OCI-LY7 (cell line): ENCODE data around the gene TPBGL. TPM values are rescaled to one million over a fixed set of nuclear protein-coding genes. Genes with fewer than 3 reads are reported as not detected.
A peak's percentile ranks its signal among the peaks of the same experiment; 100 is the strongest.

Source experiments
- BruUV-seq: library from RNA; stranded (reverse); fragments of 400-500 nt; replicated peaks from 2 replicates; lab custom pipeline; 2021; lab: Mats Ljungman, UMichigan
- CTCF ChIA-PET: fragments of 300-600 bp; sonication (Branson Sonifier 250); formaldehyde crosslinking; loops from one replicate; lab custom pipeline; 2022; ENCODE audit warnings: antibody characterized with exemption; ENCODE audit not compliant: unreplicated experiment; lab: Charles Lee
- POLR2A ChIA-PET: fragments of 300-600 bp; sonication (Branson Sonifier 250); formaldehyde crosslinking; loops from one replicate; lab custom pipeline; 2022; ENCODE audit warnings: antibody characterized with exemption; lab: Charles Lee
- DNase-seq: peaks from one replicate; pipeline ENCODE4 v3.0.0-alpha.2; 2015; ENCODE audit warnings: low spot score
- H2AFZ ChIP-seq: fragments of 200-600 bp; sonication (generic), shearing (Covaris generic); 2 replicates; pipeline ENCODE4 v1.6.1; 2014; ENCODE audit warnings: mild to moderate bottlenecking, antibody characterized with exemption, low read length, moderate library complexity
- H3K27ac ChIP-seq: fragments of 200-600 bp; sonication (generic); 2 replicates; pipeline ENCODE4 v1.5.1; 2014; ENCODE audit warnings: mixed run types, low read depth, mild to moderate bottlenecking, moderate library complexity, low read length, inconsistent platforms; ENCODE audit not compliant: poor library complexity, severe bottlenecking
- H3K36me3 ChIP-seq: fragments of 200-600 bp; sonication (generic); 2 replicates; pipeline ENCODE4 v1.6.1; 2014; ENCODE audit warnings: mild to moderate bottlenecking, antibody characterized with exemption, low read length, moderate library complexity, mixed read lengths; ENCODE audit not compliant: insufficient read depth
- H3K4me1 ChIP-seq: fragments of 200-600 bp; sonication (generic); 2 replicates; pipeline ENCODE4 v1.5.1; 2014; ENCODE audit warnings: mild to moderate bottlenecking, low read length; ENCODE audit not compliant: insufficient read depth, poor library complexity, severe bottlenecking
- H3K4me2 ChIP-seq: fragments of 200-600 bp; sonication (generic); 2 replicates; pipeline ENCODE4 v1.6.1; 2014; ENCODE audit warnings: mild to moderate bottlenecking, low read length
- H3K4me3 ChIP-seq: fragments of 200-600 bp; sonication (generic); 2 replicates; pipeline ENCODE4 v1.5.1; 2014; ENCODE audit warnings: mild to moderate bottlenecking, low read depth, low read length; ENCODE audit not compliant: poor library complexity, severe bottlenecking
- H3K79me2 ChIP-seq: fragments of 200-600 bp; sonication (generic); 2 replicates; pipeline ENCODE4 v1.6.1; 2016; ENCODE audit warnings: low read depth, mild to moderate bottlenecking, low read length, moderate library complexity, mixed read lengths; ENCODE audit not compliant: insufficient read depth
- H3K9me2 ChIP-seq: fragments of 200-600 bp; sonication (generic); 2 replicates; pipeline ENCODE4 v1.6.1; 2016; ENCODE audit warnings: mild to moderate bottlenecking, low read length, mixed read lengths; ENCODE audit not compliant: insufficient read depth
- H3K9me3 ChIP-seq: fragments of 200-600 bp; sonication (generic); 2 replicates; pipeline ENCODE4 v1.6.1; 2014; ENCODE audit warnings: mild to moderate bottlenecking, mixed run types, low read length, mixed read lengths
- H4K20me1 ChIP-seq: fragments of 200-600 bp; sonication (generic); 2 replicates; pipeline ENCODE4 v1.6.1; 2014; ENCODE audit warnings: mild to moderate bottlenecking, antibody characterized with exemption, low read length, moderate library complexity, mixed read lengths; ENCODE audit not compliant: insufficient read depth
- CTCF ChIP-seq: fragments of 200-600 bp; sonication (generic); conservative IDR thresholded peaks from 2 replicates; pipeline ENCODE4 v1.5.1; 2014; ENCODE audit warnings: mild to moderate bottlenecking, antibody characterized with exemption, low read length, moderate library complexity, mixed read lengths
- EZH2phosphoT487 ChIP-seq: fragments of 200-600 bp; sonication (generic); IDR thresholded peaks from 2 replicates; pipeline ENCODE4 v1.6.1; 2018; ENCODE audit warnings: low read depth, borderline replicate concordance, mild to moderate bottlenecking, mixed run types, antibody characterized with exemption, low read length, moderate library complexity, mixed read lengths
- intact Hi-C: fragments of 100-400 bp; cut with micrococcal nuclease; formaldehyde crosslinking; loops from one replicate; pipeline ENCODE4 v1.10.0; 2022; ENCODE audit not compliant: unreplicated experiment
- total RNA-seq, 2 experiments: library from RNA; depleted of rRNA in 1 of 2; stranded (reverse); fragments of >200 nt in 1 of 2; shearing (Covaris generic) in 1 of 2; gene quantifications; 2 replicates each; pipeline ENCODE4 v1.2.3, GENCODE V29; 2014 to 2022

TPBGL gene
- total RNA-seq, 2 experiments from 2014 or later: not detected

GRCh38 chr11:75270896-75271418, 30.4 kb downstream of the TPBGL start:
- ChIA-PET CTCF (no interaction called here), POLR2A (interaction anchor here (0.6 to 1.2 kb wide), 2 partner anchors 26 to 56 kb away, joined by 3 to 4 read pairs; no protein-coding TSS in a partner anchor)
- intact Hi-C loops: no loop called here
- Histone ChIP-seq H3K27ac (no peak overlapping the region), H3K9me2 (no peaks in the 10 kb centered on the region), H3K36me3 (no peaks in the 10 kb centered on the region), H2AFZ (no peak overlapping the region), H3K4me3 (no peak overlapping the region), H4K20me1 (no peaks in the 10 kb centered on the region), H3K79me2 (no peaks in the 10 kb centered on the region), H3K4me2 (no peak overlapping the region), H3K9me3 (no peaks in the 10 kb centered on the region), H3K4me1 (peaks cover 14% of the 10 kb centered on the region)
- DNase-seq: peak; percentile 51
- no TSS peak for BruUV-seq
- TF ChIP-seq EZH2phosphoT487 (no peak), CTCF (peak; percentile 82)

GRCh38 chr11:75271730-75272129, 31.2 kb downstream of the TPBGL start:
- DNase-seq: no peak
- Histone ChIP-seq H3K36me3 (no peaks in the 10 kb centered on the region), H3K4me3 (no peak overlapping the region), H4K20me1 (no peaks in the 10 kb centered on the region), H3K4me1 (peaks cover 14% of the 10 kb centered on the region), H3K9me2 (no peaks in the 10 kb centered on the region), H3K27ac (no peak overlapping the region), H2AFZ (no peak overlapping the region), H3K79me2 (no peaks in the 10 kb centered on the region), H3K9me3 (no peaks in the 10 kb centered on the region), H3K4me2 (no peak overlapping the region)
- no peak for TF ChIP-seq EZH2phosphoT487
- no peak for TF ChIP-seq CTCF
- intact Hi-C loops: no loop called here
- no TSS peak for BruUV-seq
- POLR2A ChIA-PET: no interaction called here
- CTCF ChIA-PET: no interaction called here

- ChIA-PET CTCF (no interaction called here), POLR2A (no interaction called here)
- intact Hi-C loops: no loop called here
- Histone ChIP-seq H3K36me3 (no peaks in the 10 kb centered on the region), H4K20me1 (no peaks in the 10 kb centered on the region), H3K9me2 (no peaks in the 10 kb centered on the region), H3K4me1 (peaks cover 14% of the 10 kb centered on the region), H3K9me3 (no peaks in the 10 kb centered on the region), H3K4me3 (no peak overlapping the region), H3K79me2 (no peaks in the 10 kb centered on the region), H3K27ac (no peak overlapping the region), H2AFZ (no peak overlapping the region), H3K4me2 (no peak overlapping the region)
- no peak for DNase-seq
- BruUV-seq: no TSS peak
- TF ChIP-seq CTCF (no peak), EZH2phosphoT487 (no peak)
These were observed 31.8 kb downstream of the TPBGL start for GRCh38 chr11:75272391-75272790.
